ENCODE data around the gene CHD2.
"Not testable (repeated sequence)": the region's sequence is repeated elsewhere in the genome, so short reads cannot be mapped to it uniquely, and the experiment has no call there.

The CHD2 gene

GRCh38 chr15:93049914-93050578 is 149.9 kb downstream of the CHD2 start:
- no peak for DNase-seq (ENCODE audit: low spot score)

GRCh38 chr15:93050648-93051047 is 150.5 kb downstream of the CHD2 start:
- DNase-seq (ENCODE audit: low spot score), result no peak

- no peak for DNase-seq (ENCODE audit: low spot score)
These were observed 151.3 kb downstream of the CHD2 start for GRCh38 chr15:93051236-93052089.

- no peak for DNase-seq (ENCODE audit: low spot score)
These were observed 152.2 kb downstream of the CHD2 start for GRCh38 chr15:93052090-93052879.

- no peak for DNase-seq (ENCODE audit: low spot score)
These were observed 155.1 kb downstream of the CHD2 start for GRCh38 chr15:93055211-93055610.

GRCh38 chr15:93056836-93057235 is 156.7 kb downstream of the CHD2 start:
- no peak for DNase-seq (ENCODE audit: low spot score)

GRCh38 chr15:93057618-93058017 is 157.5 kb downstream of the CHD2 start:
- no peak for DNase-seq (ENCODE audit: low spot score)

GRCh38 chr15:93058128-93058527 is 158.0 kb downstream of the CHD2 start:
- DNase-seq (ENCODE audit: low spot score), result no peak

- no peak for DNase-seq (ENCODE audit: low spot score)
These were observed 158.8 kb downstream of the CHD2 start for GRCh38 chr15:93058904-93059427.

GRCh38 chr15:93059442-93059841 is 159.3 kb downstream of the CHD2 start:
- no peak for DNase-seq (ENCODE audit: low spot score)

- DNase-seq (ENCODE audit: low spot score), result no peak
These were observed 160.5 kb downstream of the CHD2 start for GRCh38 chr15:93060336-93061248.

- not testable (repeated sequence) for DNase-seq (ENCODE audit: low spot score)
These were observed 162.6 kb downstream of the CHD2 start for GRCh38 chr15:93062628-93063261.

- no peak for DNase-seq (ENCODE audit: low spot score)
These were observed 163.1 kb downstream of the CHD2 start for GRCh38 chr15:93063262-93063671.

- no peak for DNase-seq (ENCODE audit: low spot score)
These were observed 163.9 kb downstream of the CHD2 start for GRCh38 chr15:93063796-93064690.

GRCh38 chr15:93065641-93066045 is 165.5 kb downstream of the CHD2 start:
- DNase-seq (ENCODE audit: low spot score), result no peak

- no peak for DNase-seq (ENCODE audit: low spot score)
These were observed 166.1 kb downstream of the CHD2 start for GRCh38 chr15:93066224-93066681.

- DNase-seq (ENCODE audit: low spot score), result no peak
These were observed 166.9 kb downstream of the CHD2 start for GRCh38 chr15:93066834-93067648.

GRCh38 chr15:93067649-93068085 is 167.5 kb downstream of the CHD2 start:
- DNase-seq (ENCODE audit: low spot score), result no peak
